Hepatocyte (in vitro differentiated cells): Measurements from ENCODE around the gene NME7. TPM values are rescaled to one million over a fixed set of nuclear protein-coding genes. Genes with fewer than 3 reads are reported as not detected.

Source experiments
- DNase-seq: peaks from one replicate; pipeline ENCODE4 v3.0.0-alpha.2; 2016; ENCODE audit warnings: low spot score
- H2AFZ ChIP-seq: fragments of 200-600 bp; sonication (generic); 2 replicates; pipeline ENCODE4 v1.6.0; 2016; ENCODE audit warnings: antibody characterized with exemption, mild to moderate bottlenecking
- H3K27ac ChIP-seq: fragments of 200-600 bp; sonication (generic); 2 replicates; pipeline ENCODE4 v1.5.1; 2016; ENCODE audit warnings: mild to moderate bottlenecking
- H3K27me3 ChIP-seq: fragments of 200-600 bp; sonication (generic); 2 replicates; pipeline ENCODE4 v1.6.1; 2016
- H3K36me3 ChIP-seq: fragments of 200-600 bp; sonication (generic); replicated peaks from 2 replicates; pipeline ENCODE4 v1.5.1; 2016; ENCODE audit warnings: low read depth; ENCODE audit not compliant: insufficient read depth
- H3K4me1 ChIP-seq: fragments of 200-600 bp; sonication (generic); 2 replicates; pipeline ENCODE4 v1.5.1; 2016; ENCODE audit warnings: mild to moderate bottlenecking, moderate library complexity; ENCODE audit not compliant: insufficient read depth
- H3K4me2 ChIP-seq: fragments of 200-600 bp; sonication (generic); 2 replicates; pipeline ENCODE4 v1.6.0; 2016
- H3K4me3 ChIP-seq: fragments of 200-600 bp; sonication (generic); 2 replicates; pipeline ENCODE4 v1.5.1; 2016; ENCODE audit warnings: mild to moderate bottlenecking
- H3K79me2 ChIP-seq: fragments of 200-600 bp; sonication (generic); 2 replicates; pipeline ENCODE4 v1.6.0; 2017; ENCODE audit warnings: mild to moderate bottlenecking
- H3K9me2 ChIP-seq: fragments of 200-600 bp; sonication (generic); replicated peaks from 2 replicates; pipeline ENCODE4 v1.6.0; 2017; ENCODE audit warnings: mild to moderate bottlenecking; ENCODE audit not compliant: insufficient read depth
- H3K9me3 ChIP-seq: fragments of 200-600 bp; sonication (generic); 2 replicates; pipeline ENCODE4 v1.5.1; 2016; ENCODE audit warnings: low read depth, mild to moderate bottlenecking
- H4K20me1 ChIP-seq: fragments of 200-600 bp; sonication (generic); 2 replicates; pipeline ENCODE4 v1.6.0; 2016; ENCODE audit warnings: mild to moderate bottlenecking; ENCODE audit not compliant: insufficient read depth, poor library complexity, severe bottlenecking
- CTCF ChIP-seq: fragments of 200-600 bp; sonication (generic); IDR thresholded peaks from 2 replicates; pipeline ENCODE4 v1.5.1; 2016; ENCODE audit warnings: antibody characterized with exemption, mild to moderate bottlenecking; ENCODE audit not compliant: poor library complexity
- EZH2 ChIP-seq: fragments of 200-600 bp; sonication (generic); IDR thresholded peaks from 2 replicates; pipeline ENCODE4 v1.6.1; 2016; ENCODE audit warnings: antibody characterized with exemption, mild to moderate bottlenecking, borderline replicate concordance
- EZH2phosphoT487 ChIP-seq: fragments of 200-600 bp; sonication (generic); IDR thresholded peaks from one replicate; pipeline ENCODE4 v1.6.1; 2018; ENCODE audit warnings: antibody characterized with exemption, mild to moderate bottlenecking, low read depth, moderate library complexity; ENCODE audit not compliant: unreplicated experiment, severe bottlenecking
- WGBS: methylation state at CpG from one replicate; pipeline ENCODE4 v1.1.6; 2016; ENCODE audit warnings: low lambda C conversion rate; ENCODE audit errors: missing lambda C conversion rate; 5-methylcytosine and 5-hydroxymethylcytosine counted together
- polyA plus RNA-seq: library from polyadenylated mRNA; unstranded; fragments of >200 nt; fragmentation: Nextera tagmentation; extraction: Ambion mirVana; gene quantifications from 2 replicates; pipeline ENCODE4 v1.2.1, GENCODE V29; 2016
- total RNA-seq: library from RNA; depleted of rRNA; stranded (reverse); fragments of >200 nt; gene quantifications from 2 replicates; pipeline ENCODE4 v1.2.3, GENCODE V29; 2014

NME7 gene
- total and polyA plus RNA-seq, 2 experiments from 2014 or later, result 13.7 to 76.5 TPM

GRCh38 chr1:169105434-169106094, 262.0 kb downstream of the NME7 start:
- H3K27ac ChIP-seq, result peak overlapping the region; percentile 95
- no peaks in the 10 kb centered on the region for H3K9me2 ChIP-seq
- peak overlapping the region; percentile 74 for H3K4me2 ChIP-seq
- H2AFZ ChIP-seq, result peak overlapping the region; percentile 35
- H3K27me3 ChIP-seq, result no peaks in the 10 kb centered on the region
- 16% methylated on average over 20 of the region's 47 CpGs for WGBS
- H3K4me1 ChIP-seq, result peaks cover 18% of the 10 kb centered on the region
- H3K79me2 ChIP-seq, result peaks cover 36% of the 10 kb centered on the region
- no peaks in the 10 kb centered on the region for H3K36me3 ChIP-seq
- H3K9me3 ChIP-seq, result no peaks in the 10 kb centered on the region
- peak overlapping the region; percentile 28 for H3K4me3 ChIP-seq
- TF ChIP-seq EZH2 (no peak), CTCF (peak; percentile 18)
- peak; percentile 94 for DNase-seq
- no peaks in the 10 kb centered on the region for H4K20me1 ChIP-seq

GRCh38 chr1:169105087-169105433, 262.5 kb downstream of the NME7 start:
- H3K27ac ChIP-seq, result peak overlapping the region; percentile 95
- 79% methylated on average over 6 of the region's 6 CpGs for WGBS
- no peaks in the 10 kb centered on the region for H3K27me3 ChIP-seq
- H4K20me1 ChIP-seq, result no peaks in the 10 kb centered on the region
- H3K4me1 ChIP-seq, result peaks cover 23% of the 10 kb centered on the region
- no peak overlapping the region for H3K4me3 ChIP-seq
- peak overlapping the region; percentile 74 for H3K4me2 ChIP-seq
- TF ChIP-seq CTCF (no peak), EZH2phosphoT487 (no peak), EZH2 (no peak)
- no peaks in the 10 kb centered on the region for H3K9me2 ChIP-seq
- peaks cover 31% of the 10 kb centered on the region for H3K79me2 ChIP-seq
- H3K36me3 ChIP-seq, result no peaks in the 10 kb centered on the region
- no peak overlapping the region for H2AFZ ChIP-seq
- no peak for DNase-seq
- H3K9me3 ChIP-seq, result no peaks in the 10 kb centered on the region

GRCh38 chr1:169103480-169103893, 264.1 kb downstream of the NME7 start:
- Histone ChIP-seq H3K79me2 (peaks cover 19% of the 10 kb centered on the region), H3K27ac (peak overlapping the region; percentile 72), H2AFZ (no peak overlapping the region), H3K4me2 (peak overlapping the region; percentile 59), H3K36me3 (no peaks in the 10 kb centered on the region), H3K9me3 (no peaks in the 10 kb centered on the region), H4K20me1 (no peaks in the 10 kb centered on the region), H3K9me2 (no peaks in the 10 kb centered on the region), H3K4me3 (no peak overlapping the region), H3K27me3 (no peaks in the 10 kb centered on the region), H3K4me1 (peaks cover 23% of the 10 kb centered on the region)
- TF ChIP-seq CTCF (no peak), EZH2 (no peak), EZH2phosphoT487 (no peak)
- 64% methylated on average over 6 of the region's 6 CpGs for WGBS
- DNase-seq, result peak; percentile 64

GRCh38 chr1:169103002-169103401, 264.6 kb downstream of the NME7 start:
- H3K9me2 ChIP-seq, result no peaks in the 10 kb centered on the region
- peak overlapping the region; percentile 59 for H3K4me2 ChIP-seq
- peaks cover 15% of the 10 kb centered on the region for H3K79me2 ChIP-seq
- TF ChIP-seq EZH2phosphoT487, result no peak
- no peak for TF ChIP-seq CTCF
- no peak for TF ChIP-seq EZH2
- peak overlapping the region; percentile 72 for H3K27ac ChIP-seq
- no peak for DNase-seq
- peaks cover 23% of the 10 kb centered on the region for H3K4me1 ChIP-seq
- no peaks in the 10 kb centered on the region for H4K20me1 ChIP-seq
- H3K36me3 ChIP-seq, result no peaks in the 10 kb centered on the region
- WGBS, result 87% methylated on average over 5 of the region's 5 CpGs
- no peaks in the 10 kb centered on the region for H3K27me3 ChIP-seq
- H3K9me3 ChIP-seq, result no peaks in the 10 kb centered on the region
- H3K4me3 ChIP-seq, result no peak overlapping the region
- H2AFZ ChIP-seq, result no peak overlapping the region
